DMS53 treated with DMSO at 0.1 percent for 48 hours (cell line): ENCODE data around the gene SIM1.
A peak's percentile ranks its signal among the peaks of the same experiment; 100 is the strongest.

Source experiments
- DNase-seq: peaks from one replicate; lab custom pipeline; 2025; ENCODE audit not compliant: unreplicated experiment; lab: John Stamatoyannopoulos, UW

Gene SIM1

GRCh38 chr6:100470422-100471120 lies 5.8 kb upstream of the SIM1 start:
- DNase-seq, result no peak

DNA sequence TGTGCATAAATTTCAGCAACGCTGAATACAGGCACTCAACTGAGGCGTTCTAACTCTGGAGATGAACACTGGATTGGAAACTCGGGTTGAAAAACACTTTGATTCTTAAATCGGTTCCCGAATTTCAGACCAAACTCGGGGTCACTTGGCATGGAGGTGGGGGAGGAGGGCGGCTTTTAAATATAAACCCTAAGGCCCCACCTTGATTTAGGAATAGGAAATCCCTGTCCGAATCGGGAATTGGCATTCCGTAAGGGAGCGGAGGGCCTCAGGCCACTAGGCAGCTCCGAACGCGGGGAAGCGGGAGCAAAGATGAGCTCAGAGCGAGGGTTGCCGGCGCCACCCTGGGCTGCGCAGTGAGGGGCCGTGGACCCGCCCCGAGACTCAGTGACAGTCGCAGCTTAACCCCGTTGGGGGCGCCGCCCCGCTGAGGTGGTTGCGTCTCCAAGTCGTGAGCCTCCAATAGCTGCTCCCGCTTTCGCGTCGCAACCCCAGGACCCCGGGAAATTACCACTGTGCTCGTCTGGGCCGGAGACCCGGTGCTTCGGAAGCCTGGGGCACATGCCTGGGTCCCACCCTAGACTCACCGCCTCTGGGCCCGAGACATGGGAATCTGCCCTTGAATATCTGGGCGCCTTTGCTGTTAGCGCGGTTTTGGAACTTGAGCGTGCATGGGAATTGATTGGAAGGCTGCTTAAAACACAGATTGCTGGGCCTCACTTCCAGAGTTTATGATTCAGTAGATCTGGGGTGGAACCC lies 4.6 kb upstream of the SIM1 start:
- DNase-seq, result no peak

GRCh38 chr6:100468016-100468622 lies 3.4 kb upstream of the SIM1 start:
- no peak for DNase-seq

- DNase-seq, result no peak
These were observed 2.7 kb upstream of the SIM1 start for GRCh38 chr6:100467129-100468015.

DNA sequence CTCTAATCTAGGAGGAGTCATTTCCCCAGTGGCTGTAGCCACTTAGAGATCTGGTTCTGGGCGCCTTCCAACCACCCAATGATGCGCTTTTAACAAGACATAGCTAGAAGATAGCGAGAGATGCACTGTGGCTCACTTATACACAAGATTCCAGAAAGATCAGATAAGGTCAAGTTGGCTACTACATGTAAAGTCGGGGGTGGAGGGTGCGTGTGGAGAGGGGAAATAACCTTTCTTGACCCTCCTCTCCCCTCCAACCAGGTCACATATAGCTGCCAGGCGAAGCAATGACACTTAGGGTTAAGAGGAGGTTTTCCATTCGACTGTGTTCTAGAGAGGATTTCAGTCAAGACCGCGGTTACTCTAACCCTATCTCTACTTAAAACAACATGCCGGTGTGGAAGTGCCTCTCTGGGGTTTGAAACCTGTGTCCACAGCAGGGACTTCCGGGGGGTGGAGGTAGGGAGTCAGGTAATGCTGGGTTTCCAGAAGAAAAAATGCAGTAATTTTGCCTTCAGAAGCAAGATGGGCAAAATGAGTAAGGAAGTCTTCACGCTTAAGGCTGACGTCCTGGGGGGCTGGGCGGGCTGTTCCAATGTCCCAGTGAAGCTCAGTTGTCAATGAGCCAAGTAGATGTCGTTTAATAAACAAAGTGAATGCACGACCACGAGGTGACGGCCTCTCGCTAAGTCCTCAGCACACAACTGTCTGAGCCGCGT lies 1.8 kb upstream of the SIM1 start:
- peak; percentile 53 for DNase-seq

GRCh38 chr6:100465701-100466409 lies 1.1 kb upstream of the SIM1 start:
- DNase-seq, result no peak

DNA sequence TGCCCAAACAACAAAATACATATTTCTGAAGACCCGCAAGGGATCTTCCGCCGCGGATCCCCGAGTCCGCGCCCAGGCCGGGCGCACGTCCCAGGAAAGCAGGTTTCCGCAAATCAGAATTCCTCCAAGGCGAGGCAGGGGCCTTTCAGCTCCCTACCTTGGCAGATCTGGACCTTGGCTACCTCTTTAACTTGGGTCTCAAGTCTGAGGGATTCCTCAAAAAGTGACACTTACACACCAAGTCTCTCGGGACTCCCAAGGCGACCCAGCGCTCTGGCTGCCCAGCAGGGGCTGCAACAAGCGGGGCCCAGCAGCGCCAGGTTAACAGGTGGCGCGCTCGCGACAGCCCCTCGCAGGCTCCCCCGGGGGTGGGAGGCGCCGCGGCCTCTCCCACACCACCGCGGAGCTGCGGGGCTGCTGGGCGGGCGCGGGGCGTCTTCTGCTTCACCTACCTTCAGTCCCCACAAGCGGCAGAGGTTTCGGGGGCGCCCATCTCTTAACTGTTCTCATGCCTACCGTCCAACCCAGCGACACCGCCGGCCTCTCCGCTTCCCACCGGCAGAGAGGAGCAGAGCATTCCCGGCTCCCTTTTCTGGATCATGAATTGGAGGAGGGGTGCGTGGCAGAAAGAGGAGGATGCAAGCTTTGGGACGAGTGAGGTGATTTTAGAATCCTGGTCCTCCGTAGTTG lies 414 bp downstream of the SIM1 start:
- DNase-seq, result no peak

DNA sequence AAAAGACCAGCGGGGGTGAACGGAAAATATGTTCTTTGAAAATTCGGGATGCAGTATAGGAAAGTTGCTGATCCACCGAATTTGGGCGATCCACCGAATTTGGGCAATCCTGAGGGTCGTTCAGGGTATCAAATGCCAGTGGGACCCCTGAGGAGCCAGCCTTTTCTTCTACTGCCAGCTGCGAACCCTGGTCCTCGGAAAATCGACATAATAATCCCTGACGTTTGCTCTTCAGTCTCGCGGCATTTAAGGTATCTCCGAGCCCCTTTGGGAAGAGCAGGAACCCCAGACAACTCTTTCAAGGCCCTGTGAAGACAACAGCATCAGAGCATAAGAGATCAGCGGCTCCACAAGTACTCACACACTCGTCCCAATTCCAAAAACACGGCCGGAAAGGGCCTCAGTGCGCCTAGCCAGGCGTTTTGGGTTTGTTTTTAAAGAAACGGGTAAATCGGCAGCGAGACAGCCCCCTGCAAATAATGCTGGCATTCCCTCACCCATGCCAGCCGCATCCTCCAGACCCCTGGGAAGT lies 1.0 kb downstream of the SIM1 start:
- DNase-seq, result no peak

- DNase-seq, result no peak
These were observed 1.8 kb downstream of the SIM1 start for GRCh38 chr6:100462706-100463629.

DNA sequence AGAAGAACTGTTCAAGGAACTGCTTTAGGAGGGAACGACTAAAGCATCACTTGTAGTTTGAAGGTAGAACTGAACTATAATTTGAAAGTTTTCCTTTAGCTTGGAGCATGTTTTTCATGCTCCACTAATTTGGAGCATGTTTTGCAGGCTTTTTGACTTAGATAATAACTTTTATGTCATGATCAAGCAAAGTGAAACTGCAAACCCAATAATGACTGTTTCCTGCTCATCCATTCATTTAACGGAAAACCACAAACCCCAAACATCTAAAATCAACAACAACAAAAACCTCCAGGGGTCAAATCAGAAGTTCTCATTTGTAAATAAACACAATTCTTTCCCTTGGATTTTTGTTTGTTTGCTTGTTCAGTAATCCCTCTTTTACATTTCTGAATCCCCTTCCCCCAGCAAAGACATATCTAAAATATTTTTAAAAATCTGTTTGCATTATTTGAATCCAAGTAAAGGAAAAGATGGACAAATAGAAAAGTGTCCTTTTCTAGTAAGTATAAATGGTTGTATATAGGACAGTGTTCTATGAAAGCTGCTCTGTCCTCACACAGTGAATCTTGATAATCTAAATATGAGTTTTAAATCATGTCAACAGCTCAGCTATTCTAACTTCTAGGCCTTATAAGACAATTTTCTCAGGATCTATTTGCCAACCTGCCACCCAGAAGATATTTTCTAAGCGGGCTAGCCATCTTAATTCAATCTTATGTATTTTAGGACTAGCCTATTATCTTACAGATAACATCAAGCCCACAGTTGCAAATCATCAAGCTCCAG lies 2.6 kb downstream of the SIM1 start:
- no peak for DNase-seq

- no peak for DNase-seq
These were observed 3.3 kb downstream of the SIM1 start for GRCh38 chr6:100461278-100461916.

- DNase-seq, result no peak
These were observed 4.0 kb downstream of the SIM1 start for GRCh38 chr6:100460650-100461204.

DNA sequence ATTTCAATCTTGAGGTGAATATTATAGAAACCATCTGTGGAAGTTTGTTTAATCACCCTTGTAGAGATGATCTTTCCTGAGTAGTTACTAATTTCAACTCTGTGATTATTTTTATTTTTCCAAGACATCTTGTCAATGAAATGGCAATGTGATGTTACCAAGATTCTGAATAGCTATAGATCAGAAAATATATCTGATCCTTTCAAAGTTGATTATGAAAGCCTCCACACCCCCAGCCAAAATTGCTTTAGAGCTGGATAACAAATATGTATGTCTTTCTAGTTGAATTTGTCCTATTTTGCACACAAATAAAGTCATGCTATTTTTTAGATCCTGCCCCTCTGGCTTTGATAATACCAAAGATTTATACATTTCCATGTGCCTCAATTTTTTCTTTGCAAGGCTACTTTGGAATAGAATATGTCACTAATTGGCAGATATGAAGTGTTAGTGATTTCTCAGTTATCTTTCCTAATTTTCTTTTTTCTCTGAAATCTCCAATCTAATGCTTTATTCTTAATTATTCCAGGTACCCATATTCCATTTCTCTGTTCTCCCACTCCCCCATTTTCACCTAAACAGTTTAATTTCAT lies 5.0 kb downstream of the SIM1 start:
- no peak for DNase-seq

- no peak for DNase-seq
These were observed 5.7 kb downstream of the SIM1 start for GRCh38 chr6:100458841-100459591.

GRCh38 chr6:100457311-100457990 lies 7.3 kb downstream of the SIM1 start:
- no peak for DNase-seq
